B cell (primary cell): ENCODE measurements around the gene RPTOR.

Experiments
- CTCF ChIP-seq: fragments of 200-600 bp; IDR thresholded peaks from one replicate; pipeline ENCODE4 v1.8.0; 2022; ENCODE audit warnings: antibody characterized with exemption, mild to moderate bottlenecking
- EZH2 ChIP-seq: IDR thresholded peaks from 2 replicates; pipeline ENCODE4 v1.6.1; 2012; ENCODE audit warnings: borderline replicate concordance, low read depth, mild to moderate bottlenecking, moderate library complexity, low read length; ENCODE audit not compliant: insufficient read depth, poor library complexity, severe bottlenecking

- TF ChIP-seq CTCF: no peak
- no peak for TF ChIP-seq EZH2
Measured at GRCh38 chr17:80768389-80768788, 223.8 kb downstream of the RPTOR start.
